Mesothelial cell of epicardium (in vitro differentiated cells): ENCODE measurements around the gene OMP. TPM values are rescaled to one million over a fixed set of nuclear protein-coding genes. Genes with fewer than 3 reads are reported as not detected.

Source experiments
- DNase-seq, 2 experiments: peaks; one replicate each; pipeline ENCODE4 v3.0.0; 2021; ENCODE audit warnings: low spot score in 2 of 2; ENCODE audit not compliant: unreplicated experiment in 2 of 2
- H3K27ac Mint-ChIP-seq: 2 replicates; pipeline ENCODE4 v1.8.0; 2021; ENCODE audit warnings: mixed read lengths
- H3K27me3 Mint-ChIP-seq: 2 replicates; pipeline ENCODE4 v1.8.0; 2021; ENCODE audit warnings: low read depth, mixed read lengths
- H3K36me3 Mint-ChIP-seq: 2 replicates; pipeline ENCODE4 v1.8.0; 2021; ENCODE audit warnings: mixed read lengths
- H3K4me1 Mint-ChIP-seq: 2 replicates; pipeline ENCODE4 v1.8.0; 2021; ENCODE audit warnings: mixed read lengths
- H3K4me3 Mint-ChIP-seq: 2 replicates; pipeline ENCODE4 v1.8.0; 2021; ENCODE audit warnings: mild to moderate bottlenecking, moderate library complexity, mixed read lengths
- H3K9me3 Mint-ChIP-seq: 2 replicates; pipeline ENCODE4 v1.8.0; 2021; ENCODE audit warnings: mixed read lengths
- CTCF ChIP-seq: fragments of 200-600 bp; sonication (generic); IDR thresholded peaks from one replicate; pipeline ENCODE4 v1.5.0; 2021; ENCODE audit warnings: antibody characterized with exemption; ENCODE audit not compliant: unreplicated experiment
- total RNA-seq: library from RNA; stranded (reverse); gene quantifications from 3 replicates; pipeline ENCODE4 v1.2.1, GENCODE V29; 2021

The OMP gene
- total RNA-seq, 1 donor from 2014 or later = 1.5 TPM

- Mint-ChIP-seq H3K27me3 (no peaks in the 10 kb centered on the region), H3K36me3 (no peaks in the 10 kb centered on the region), H3K4me1 (peaks cover 2% of the 10 kb centered on the region), H3K27ac (no peak overlapping the region), H3K4me3 (no peak overlapping the region), H3K9me3 (peaks cover 5% of the 10 kb centered on the region)
- no peak for DNase-seq
- TF ChIP-seq CTCF = no peak
These were observed 34.8 kb downstream of the OMP start for GRCh38 chr11:77137421-77137820.

GRCh38 chr11:77138106-77138649 is 35.5 kb downstream of the OMP start:
- TF ChIP-seq CTCF = no peak
- H3K27me3 Mint-ChIP-seq = no peaks in the 10 kb centered on the region
- H3K9me3 Mint-ChIP-seq = peaks cover 5% of the 10 kb centered on the region
- H3K4me3 Mint-ChIP-seq = no peak overlapping the region
- H3K36me3 Mint-ChIP-seq = no peaks in the 10 kb centered on the region
- H3K4me1 Mint-ChIP-seq = peaks cover 2% of the 10 kb centered on the region
- no peak for DNase-seq
- no peak overlapping the region for H3K27ac Mint-ChIP-seq

GRCh38 chr11:77139201-77139600 is 36.6 kb downstream of the OMP start:
- TF ChIP-seq CTCF = no peak
- no peaks in the 10 kb centered on the region for H3K9me3 Mint-ChIP-seq
- no peaks in the 10 kb centered on the region for H3K27me3 Mint-ChIP-seq
- peaks cover 2% of the 10 kb centered on the region for H3K4me1 Mint-ChIP-seq
- no peak overlapping the region for H3K27ac Mint-ChIP-seq
- no peak overlapping the region for H3K4me3 Mint-ChIP-seq
- no peak for DNase-seq
- no peaks in the 10 kb centered on the region for H3K36me3 Mint-ChIP-seq

- no peak for DNase-seq
- H3K27ac Mint-ChIP-seq = no peak overlapping the region
- no peaks in the 10 kb centered on the region for H3K27me3 Mint-ChIP-seq
- peaks cover 2% of the 10 kb centered on the region for H3K4me1 Mint-ChIP-seq
- no peaks in the 10 kb centered on the region for H3K36me3 Mint-ChIP-seq
- H3K9me3 Mint-ChIP-seq = no peaks in the 10 kb centered on the region
- H3K4me3 Mint-ChIP-seq = no peak overlapping the region
- no peak for TF ChIP-seq CTCF
These were observed 37.7 kb downstream of the OMP start for GRCh38 chr11:77140231-77140851.

- TF ChIP-seq CTCF = no peak
- Mint-ChIP-seq H3K27ac (no peak overlapping the region), H3K4me3 (no peak overlapping the region), H3K9me3 (no peaks in the 10 kb centered on the region), H3K36me3 (no peaks in the 10 kb centered on the region), H3K27me3 (peaks cover 3% of the 10 kb centered on the region), H3K4me1 (peaks cover 2% of the 10 kb centered on the region)
- DNase-seq = no peak
These were observed 38.4 kb downstream of the OMP start for GRCh38 chr11:77141034-77141433.

GRCh38 chr11:77141475-77141874 is 38.8 kb downstream of the OMP start:
- no peak for DNase-seq
- no peaks in the 10 kb centered on the region for H3K9me3 Mint-ChIP-seq
- peaks cover 2% of the 10 kb centered on the region for H3K4me1 Mint-ChIP-seq
- TF ChIP-seq CTCF = no peak
- no peaks in the 10 kb centered on the region for H3K36me3 Mint-ChIP-seq
- no peak overlapping the region for H3K27ac Mint-ChIP-seq
- peaks cover 5% of the 10 kb centered on the region for H3K27me3 Mint-ChIP-seq
- no peak overlapping the region for H3K4me3 Mint-ChIP-seq
